NCI-H82 (cell line): ENCODE measurements around the gene ADRB1.

Experiments used
- DNase-seq: peaks from one replicate; lab custom pipeline; 2025; lab: John Stamatoyannopoulos, UW

Gene ADRB1

GRCh38 chr10:114094795-114095194, 51.1 kb downstream of the ADRB1 start:
- DNase-seq: no peak

- no peak for DNase-seq
These were observed 52.1 kb downstream of the ADRB1 start for GRCh38 chr10:114095559-114096337.
